ENCODE results near the gene TMEM252.
A peak's percentile ranks its signal among the peaks of the same experiment; 100 is the strongest.

Gene TMEM252

GRCh38 chr9:68538200-68538599 lies 2.5 kb downstream of the TMEM252 start:
- FAIRE-seq = no peak

- FAIRE-seq = no peak
Measured at GRCh38 chr9:68537616-68537880, 3.1 kb downstream of the TMEM252 start.

GRCh38 chr9:68536876-68537615 lies 3.6 kb downstream of the TMEM252 start:
- FAIRE-seq = no peak

GRCh38 chr9:68533678-68534077 lies 7.0 kb downstream of the TMEM252 start:
- no peak for FAIRE-seq

GRCh38 chr9:68532131-68532530 lies 8.6 kb downstream of the TMEM252 start:
- no peak for FAIRE-seq

GRCh38 chr9:68530618-68531017 lies 10.1 kb downstream of the TMEM252 start:
- no peak for FAIRE-seq

- no peak for FAIRE-seq
Measured at GRCh38 chr9:68523367-68523936, 17.2 kb downstream of the TMEM252 start.

- FAIRE-seq = no peak
Measured at GRCh38 chr9:68522954-68523353, 17.7 kb downstream of the TMEM252 start.

- FAIRE-seq = no peak
Measured at GRCh38 chr9:68522131-68522530, 18.6 kb downstream of the TMEM252 start.

- FAIRE-seq = no peak
Measured at GRCh38 chr9:68515326-68516017, 25.2 kb downstream of the TMEM252 start.

- no peak for FAIRE-seq
Measured at GRCh38 chr9:68513981-68514380, 26.7 kb downstream of the TMEM252 start.

GRCh38 chr9:68513385-68513784 lies 27.3 kb downstream of the TMEM252 start:
- FAIRE-seq = no peak

- no peak for FAIRE-seq
Measured at GRCh38 chr9:68509689-68510088, 31.0 kb downstream of the TMEM252 start.

GRCh38 chr9:68508547-68508946 lies 32.1 kb downstream of the TMEM252 start:
- FAIRE-seq = no peak

- no peak for FAIRE-seq
Measured at GRCh38 chr9:68507806-68508145, 32.9 kb downstream of the TMEM252 start.

- peak; percentile 97 for FAIRE-seq
Measured at GRCh38 chr9:68507130-68507805, 33.4 kb downstream of the TMEM252 start.

GRCh38 chr9:68506551-68506950 lies 34.1 kb downstream of the TMEM252 start:
- no peak for FAIRE-seq

- no peak for FAIRE-seq
Measured at GRCh38 chr9:68505681-68506409, 34.8 kb downstream of the TMEM252 start.

GRCh38 chr9:68502279-68502678 lies 38.4 kb downstream of the TMEM252 start:
- FAIRE-seq = no peak

- FAIRE-seq = no peak
Measured at GRCh38 chr9:68500457-68501381, 40.0 kb downstream of the TMEM252 start.

- FAIRE-seq = no peak
Measured at GRCh38 chr9:68498816-68499215, 41.9 kb downstream of the TMEM252 start.

- no peak for FAIRE-seq
Measured at GRCh38 chr9:68497629-68498028, 43.1 kb downstream of the TMEM252 start.

Measured in islet of Langerhans (tissue), 1 donor.